Measurements from ENCODE around the gene CDKN2A.

The CDKN2A gene

DNA sequence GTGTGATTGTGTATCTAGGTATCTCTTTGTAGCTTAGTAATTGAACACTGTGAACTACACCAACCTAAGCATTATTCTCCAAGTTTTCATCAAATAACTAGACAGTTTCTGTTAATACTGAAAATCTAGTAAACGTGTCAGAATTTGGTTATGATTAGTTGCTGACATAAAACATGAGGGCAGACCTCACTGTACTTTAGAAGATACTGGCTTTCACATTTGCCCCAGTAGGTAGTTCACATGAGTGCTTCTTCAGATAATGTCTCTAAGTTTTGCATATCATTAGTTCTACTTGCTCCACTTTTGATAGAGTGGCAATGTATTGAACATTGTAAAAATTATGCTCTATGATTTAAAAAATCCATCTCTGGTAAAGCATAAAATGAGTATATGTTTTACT, 7.8 kb upstream of the CDKN2A start:
- TF ChIP-seq REST (IDR thresholded peaks at IDR 0.05; ENCODE audit: insufficient read depth in 1 of 2, low read depth in 2 of 2, low read length in 2 of 2) = no peak
- no peak for TF ChIP-seq FOXP2 (optimal IDR thresholded peaks at IDR 0.05; ENCODE audit: borderline replicate concordance, extremely low read depth, extremely low read length, insufficient read depth)
- TF ChIP-seq SIN3A (IDR thresholded peaks at IDR 0.05; ENCODE audit: borderline replicate concordance, insufficient read depth, low read length) = no peak
- no peak for TF ChIP-seq POLR2AphosphoS5 (IDR thresholded peaks at IDR 0.05; ENCODE audit: low read depth, low read length)
- TF ChIP-seq TAF1 (IDR thresholded peaks at IDR 0.05; ENCODE audit: borderline replicate concordance, insufficient read depth, low read length) = no peak

DNA sequence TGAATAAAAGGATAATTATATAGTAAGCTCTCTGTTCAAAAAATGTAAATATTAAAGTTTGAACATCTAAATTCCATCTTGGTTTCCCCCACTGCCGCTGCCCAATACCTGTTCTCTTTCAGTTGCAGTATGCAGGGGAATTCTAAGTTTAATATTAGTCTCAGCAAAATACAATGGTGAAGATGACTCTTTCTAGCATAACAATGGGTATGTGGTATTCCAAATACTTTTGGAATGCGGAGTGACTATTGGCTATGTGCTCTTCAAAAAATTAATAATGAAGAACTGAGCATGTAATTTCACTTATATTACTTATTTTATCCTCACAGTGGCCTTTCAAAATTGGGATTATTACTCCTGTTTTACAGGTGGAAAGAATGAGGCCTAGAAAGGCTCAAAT, 3.8 kb upstream of the CDKN2A start:
- TF ChIP-seq POLR2AphosphoS5 (IDR thresholded peaks at IDR 0.05; ENCODE audit: low read depth, low read length) = no peak
- TF ChIP-seq SIN3A (IDR thresholded peaks at IDR 0.05; ENCODE audit: borderline replicate concordance, insufficient read depth, low read length) = no peak
- no peak for TF ChIP-seq REST (IDR thresholded peaks at IDR 0.05; ENCODE audit: insufficient read depth in 1 of 2, low read depth in 2 of 2, low read length in 2 of 2)
- no peak for TF ChIP-seq TAF1 (IDR thresholded peaks at IDR 0.05; ENCODE audit: borderline replicate concordance, insufficient read depth, low read length)
- TF ChIP-seq FOXP2 (optimal IDR thresholded peaks at IDR 0.05; ENCODE audit: borderline replicate concordance, extremely low read depth, extremely low read length, insufficient read depth) = no peak

DNA sequence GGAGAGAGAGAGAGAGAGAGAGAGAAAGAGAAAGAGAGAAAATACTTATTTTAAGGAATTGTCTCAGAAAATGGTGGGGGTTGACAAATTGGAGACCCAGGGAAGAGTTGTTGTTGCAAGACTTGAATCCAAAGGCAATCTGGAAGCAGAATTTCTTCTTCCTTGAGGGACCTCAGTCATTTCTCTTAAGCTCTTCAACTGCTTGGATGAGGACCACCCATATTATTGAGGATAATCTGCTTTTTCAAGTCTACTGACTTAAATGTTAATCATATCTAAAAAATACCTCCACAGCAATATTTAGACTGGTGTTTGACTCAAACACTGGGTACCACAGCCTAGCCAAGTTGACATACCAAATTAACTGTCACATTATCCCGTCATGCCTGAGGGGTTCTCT, 3.3 kb upstream of the CDKN2A start:
- no peak for TF ChIP-seq FOXP2 (optimal IDR thresholded peaks at IDR 0.05; ENCODE audit: borderline replicate concordance, extremely low read depth, extremely low read length, insufficient read depth)
- TF ChIP-seq SIN3A (IDR thresholded peaks at IDR 0.05; ENCODE audit: borderline replicate concordance, insufficient read depth, low read length) = no peak
- no peak for TF ChIP-seq TAF1 (IDR thresholded peaks at IDR 0.05; ENCODE audit: borderline replicate concordance, insufficient read depth, low read length)

GRCh38 chr9:21996858-21997257, 2.7 kb upstream of the CDKN2A start:
- TF ChIP-seq FOXP2 (optimal IDR thresholded peaks at IDR 0.05; ENCODE audit: borderline replicate concordance, extremely low read depth, extremely low read length, insufficient read depth) (no peak), REST (IDR thresholded peaks at IDR 0.05; ENCODE audit: insufficient read depth in 1 of 2, low read depth in 2 of 2, low read length in 2 of 2) (no peak)

GRCh38 chr9:21996438-21996837, 2.2 kb upstream of the CDKN2A start:
- TF ChIP-seq FOXP2 (optimal IDR thresholded peaks at IDR 0.05; ENCODE audit: borderline replicate concordance, extremely low read depth, extremely low read length, insufficient read depth) (no peak), REST (IDR thresholded peaks at IDR 0.05; ENCODE audit: insufficient read depth in 1 of 2, low read depth in 2 of 2, low read length in 2 of 2) (no peak), SIN3A (IDR thresholded peaks at IDR 0.05; ENCODE audit: borderline replicate concordance, insufficient read depth, low read length) (no peak), TAF1 (IDR thresholded peaks at IDR 0.05; ENCODE audit: borderline replicate concordance, insufficient read depth, low read length) (no peak), POLR2AphosphoS5 (IDR thresholded peaks at IDR 0.05; ENCODE audit: low read depth, low read length) (no peak)

All from PFSK-1 (cell line).